ENCODE measurements around the gene APOL6. TPM values are rescaled to one million over a fixed set of nuclear protein-coding genes. Genes with fewer than 3 reads are reported as not detected.

The APOL6 gene
- total and polyA plus RNA-seq, 2 of the 13 experiments (the other 11 are each of a cell fraction or from before 2014, with no cell fraction given), result 5.2 to 7.5 TPM

DNA sequence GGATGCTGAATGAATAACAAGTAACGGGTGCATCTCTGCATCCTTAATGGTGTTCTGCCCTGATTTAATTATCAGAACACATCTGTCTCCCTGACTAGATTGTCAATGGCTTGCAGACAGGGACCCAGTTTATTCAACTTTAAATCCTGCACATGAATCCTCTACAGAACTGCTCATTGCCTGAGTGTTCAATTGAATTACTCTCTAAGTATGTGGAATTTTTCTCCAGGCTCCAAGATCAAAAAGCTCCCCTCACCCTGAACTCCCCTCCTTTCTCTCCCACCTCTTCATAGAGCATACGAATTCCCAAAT is 42.9 kb upstream of the APOL6 start:
- no peaks in the 10 kb centered on the region for H3K4me1 ChIP-seq (ENCODE audit: insufficient read depth, low read length)
- H3K4me3 ChIP-seq (replicated peaks in 1 of 3; ENCODE audit: insufficient read depth in 1 of 3, low read depth in 2 of 3, low read length in 3 of 3), result no peak overlapping the region
- no peak for TF ChIP-seq E2F1 (CRISPR knock-in tag; IDR thresholded peaks at IDR 0.05)
- TF ChIP-seq, protein P1, sequence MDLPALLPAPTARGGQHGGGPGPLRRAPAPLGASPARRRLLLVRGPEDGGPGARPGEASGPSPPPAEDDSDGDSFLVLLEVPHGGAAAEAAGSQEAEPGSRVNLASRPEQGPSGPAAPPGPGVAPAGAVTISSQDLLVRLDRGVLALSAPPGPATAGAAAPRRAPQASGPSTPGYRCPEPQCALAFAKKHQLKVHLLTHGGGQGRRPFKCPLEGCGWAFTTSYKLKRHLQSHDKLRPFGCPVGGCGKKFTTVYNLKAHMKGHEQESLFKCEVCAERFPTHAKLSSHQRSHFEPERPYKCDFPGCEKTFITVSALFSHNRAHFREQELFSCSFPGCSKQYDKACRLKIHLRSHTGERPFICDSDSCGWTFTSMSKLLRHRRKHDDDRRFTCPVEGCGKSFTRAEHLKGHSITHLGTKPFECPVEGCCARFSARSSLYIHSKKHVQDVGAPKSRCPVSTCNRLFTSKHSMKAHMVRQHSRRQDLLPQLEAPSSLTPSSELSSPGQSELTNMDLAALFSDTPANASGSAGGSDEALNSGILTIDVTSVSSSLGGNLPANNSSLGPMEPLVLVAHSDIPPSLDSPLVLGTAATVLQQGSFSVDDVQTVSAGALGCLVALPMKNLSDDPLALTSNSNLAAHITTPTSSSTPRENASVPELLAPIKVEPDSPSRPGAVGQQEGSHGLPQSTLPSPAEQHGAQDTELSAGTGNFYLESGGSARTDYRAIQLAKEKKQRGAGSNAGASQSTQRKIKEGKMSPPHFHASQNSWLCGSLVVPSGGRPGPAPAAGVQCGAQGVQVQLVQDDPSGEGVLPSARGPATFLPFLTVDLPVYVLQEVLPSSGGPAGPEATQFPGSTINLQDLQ (CRISPR knock-in tag; IDR thresholded peaks at IDR 0.05), result no peak
- H3K27ac ChIP-seq (ENCODE audit: extremely low read length, insufficient read depth, low read length), result no peak overlapping the region
- ChIA-PET CTCF (ENCODE audit: low intra/inter-chr PET ratio, low total read pairs) (no interaction called here), POLR2A (no interaction called here)
- 71% methylated on average over 2 of the region's 2 CpGs for WGBS (ENCODE audit: low lambda C conversion rate)
- peaks cover 0 to 12% of the 10 kb centered on the region in 2 experiments; a peak in 1 of 5 replicates for H3K27me3 ChIP-seq (ENCODE audit: control insufficient read depth in 1 of 2, insufficient read depth in 2 of 2, low read length in 2 of 2)
- intact Hi-C loops (cut with micrococcal nuclease; ENCODE audit: unreplicated experiment), result no loop called here
- no peak for FAIRE-seq
- H3K4me2 ChIP-seq (ENCODE audit: low read depth, low read length), result no peak overlapping the region
- in situ Hi-C loops (cut with HindIII; ENCODE audit: extremely low pct_ligation_motif_present, low pct_unique_long_range_greater_than_20kb), result no loop called here
- no peaks in the 10 kb centered on the region for H4K20me1 ChIP-seq (ENCODE audit: insufficient read depth, low read length)
- H2AFZ ChIP-seq (ENCODE audit: low read length), result no peak overlapping the region
- DNase-seq (ENCODE audit: low spot score), result no peak
- BruUV-seq (replicated peaks), result no TSS peak
- ATAC-seq, result no peak
- H3K79me2 ChIP-seq (ENCODE audit: insufficient read depth, low read length), result no peaks in the 10 kb centered on the region
- H3K9ac ChIP-seq (ENCODE audit: insufficient read depth, low read depth, low read length), result no peak overlapping the region
- H3K9me3 ChIP-seq (ENCODE audit: low read length), result no peaks in the 10 kb centered on the region
- no peaks in the 10 kb centered on the region for H3K36me3 ChIP-seq (replicated peaks in 1 of 2; ENCODE audit: control insufficient read depth in 1 of 2, insufficient read depth in 2 of 2, low read length in 2 of 2)

- Histone ChIP-seq H3K4me3 (replicated peaks in 1 of 3; ENCODE audit: insufficient read depth in 1 of 3, low read depth in 2 of 3, low read length in 3 of 3) (no peak overlapping the region), H3K4me2 (ENCODE audit: low read depth, low read length) (no peak overlapping the region), H4K20me1 (ENCODE audit: insufficient read depth, low read length) (no peaks in the 10 kb centered on the region), H3K9me3 (ENCODE audit: low read length) (no peaks in the 10 kb centered on the region), H3K4me1 (ENCODE audit: insufficient read depth, low read length) (no peaks in the 10 kb centered on the region), H2AFZ (ENCODE audit: low read length) (no peak overlapping the region), H3K27ac (ENCODE audit: extremely low read length, insufficient read depth, low read length) (no peak overlapping the region), H3K79me2 (ENCODE audit: insufficient read depth, low read length) (no peaks in the 10 kb centered on the region), H3K9ac (ENCODE audit: insufficient read depth, low read depth, low read length) (no peak overlapping the region), H3K27me3 (ENCODE audit: control insufficient read depth in 1 of 2, insufficient read depth in 2 of 2, low read length in 2 of 2) (peaks cover 0 to 12% of the 10 kb centered on the region in 2 experiments; a peak in 1 of 5 replicates), H3K36me3 (replicated peaks in 1 of 2; ENCODE audit: control insufficient read depth in 1 of 2, insufficient read depth in 2 of 2, low read length in 2 of 2) (no peaks in the 10 kb centered on the region)
- WGBS (ENCODE audit: low lambda C conversion rate), result 51% methylated on average over 8 of the region's 13 CpGs
- intact Hi-C loops (cut with micrococcal nuclease; ENCODE audit: unreplicated experiment), result no loop called here
- POLR2A ChIA-PET, result no interaction called here
- no TSS peak for BruUV-seq (replicated peaks)
- ATAC-seq, result no peak
- in situ Hi-C loops (cut with HindIII; ENCODE audit: extremely low pct_ligation_motif_present, low pct_unique_long_range_greater_than_20kb), result no loop called here
- FAIRE-seq, result no peak
- TF ChIP-seq ZNF790 (CRISPR knock-in tag; IDR thresholded peaks at IDR 0.05; ENCODE audit: borderline replicate concordance) (no peak), ZNF460 (CRISPR knock-in tag; IDR thresholded peaks at IDR 0.05; ENCODE audit: borderline replicate concordance) (no peak), GLMP (CRISPR knock-in tag; IDR thresholded peaks at IDR 0.05; ENCODE audit: borderline replicate concordance) (no peak), ZNF292 (CRISPR knock-in tag; IDR thresholded peaks at IDR 0.05; ENCODE audit: borderline replicate concordance, low read depth) (no peak), ETS1 (CRISPR knock-in tag; IDR thresholded peaks at IDR 0.05) (no peak)
- DNase-seq (ENCODE audit: low spot score), result no peak
- CTCF ChIA-PET (ENCODE audit: low intra/inter-chr PET ratio, low total read pairs), result no interaction called here
Measured at GRCh38 chr22:35605851-35606481, 42.3 kb upstream of the APOL6 start.
